ENCODE data around the gene NSUN5. TPM values are rescaled to one million over a fixed set of nuclear protein-coding genes. Genes with fewer than 3 reads are reported as not detected.

NSUN5 gene
- polyA plus RNA-seq, 1 donor from 2014 or later: 70.0 TPM

GRCh38 chr7:73332447-73332846 lies 23.8 kb upstream of the NSUN5 start:
- Histone ChIP-seq H3K4me2 (ENCODE audit: low read length) (no peak overlapping the region), H2AFZ (ENCODE audit: low read depth, low read length) (no peak overlapping the region), H3K27me3 (ENCODE audit: insufficient read depth, low read depth, low read length) (no peaks in the 10 kb centered on the region), H3K9ac (ENCODE audit: low read length) (no peak overlapping the region), H3K4me3 (ENCODE audit: low read length) (no peak overlapping the region), H3K79me2 (replicated peaks; ENCODE audit: insufficient read depth, low read length) (no peaks in the 10 kb centered on the region), H3K27ac (ENCODE audit: low read length) (no peak overlapping the region), H3K36me3 (ENCODE audit: insufficient read depth, low read length) (no peaks in the 10 kb centered on the region), H3K9me3 (ENCODE audit: low read length) (no peaks in the 10 kb centered on the region), H3F3A (ENCODE audit: insufficient read depth, low read length, poor library complexity, severe bottlenecking) (no peaks in the 10 kb centered on the region), H4K20me1 (ENCODE audit: insufficient read depth) (no peaks in the 10 kb centered on the region), H3K9me2 (ENCODE audit: insufficient read depth, low read length) (no peaks in the 10 kb centered on the region)
- TF ChIP-seq RAD21 (conservative IDR thresholded peaks at IDR 0.05) (no peak), CTCF (IDR thresholded peaks at IDR 0.05; ENCODE audit: poor library complexity, severe bottlenecking) (no peak)

GRCh38 chr7:73330772-73331171 lies 22.1 kb upstream of the NSUN5 start:
- H3K9me3 ChIP-seq (ENCODE audit: low read length): no peaks in the 10 kb centered on the region
- H2AFZ ChIP-seq (ENCODE audit: low read depth, low read length): no peak overlapping the region
- no peaks in the 10 kb centered on the region for H3K36me3 ChIP-seq (ENCODE audit: insufficient read depth, low read length)
- no peaks in the 10 kb centered on the region for H4K20me1 ChIP-seq (ENCODE audit: insufficient read depth)
- no peak overlapping the region for H3K4me2 ChIP-seq (ENCODE audit: low read length)
- TF ChIP-seq RAD21 (conservative IDR thresholded peaks at IDR 0.05) (no peak), SMC3 (conservative IDR thresholded peaks at IDR 0.05; ENCODE audit: poor library complexity) (no peak), MXI1 (conservative IDR thresholded peaks at IDR 0.05; ENCODE audit: poor library complexity, severe bottlenecking) (no peak), EP300 (conservative IDR thresholded peaks at IDR 0.05; ENCODE audit: poor library complexity, severe bottlenecking) (no peak), REST (IDR thresholded peaks at IDR 0.05; ENCODE audit: borderline replicate concordance) (no peak), TAF1 (IDR thresholded peaks at IDR 0.05; ENCODE audit: low read depth) (no peak), CTCF (IDR thresholded peaks at IDR 0.05; ENCODE audit: poor library complexity, severe bottlenecking) (no peak), POLR2AphosphoS5 (IDR thresholded peaks at IDR 0.05) (no peak), EZH2 (IDR thresholded peaks at IDR 0.05; ENCODE audit: borderline replicate concordance, insufficient read depth, low read length, poor library complexity, severe bottlenecking) (no peak)
- H3F3A ChIP-seq (ENCODE audit: insufficient read depth, low read length, poor library complexity, severe bottlenecking): no peaks in the 10 kb centered on the region
- no peaks in the 10 kb centered on the region for H3K27me3 ChIP-seq (ENCODE audit: insufficient read depth, low read depth, low read length)
- no peaks in the 10 kb centered on the region for H3K9me2 ChIP-seq (ENCODE audit: insufficient read depth, low read length)
- H3K79me2 ChIP-seq (replicated peaks; ENCODE audit: insufficient read depth, low read length): no peaks in the 10 kb centered on the region
- no peak overlapping the region for H3K27ac ChIP-seq (ENCODE audit: low read length)
- no peak overlapping the region for H3K4me3 ChIP-seq (ENCODE audit: low read length)
- H3K9ac ChIP-seq (ENCODE audit: low read length): no peak overlapping the region
